Smooth muscle cell of the umbilical artery (primary cell): Measurements from ENCODE around the gene RALGPS2. TPM values are rescaled to one million over a fixed set of nuclear protein-coding genes. Genes with fewer than 3 reads are reported as not detected.

ENCODE experiments used
- total RNA-seq: library from RNA; depleted of rRNA; stranded (reverse); fragments of >200 nt; gene quantifications from 2 replicates; pipeline ENCODE4 v1.2.3, GENCODE V29; 2014

Gene RALGPS2, protein sequence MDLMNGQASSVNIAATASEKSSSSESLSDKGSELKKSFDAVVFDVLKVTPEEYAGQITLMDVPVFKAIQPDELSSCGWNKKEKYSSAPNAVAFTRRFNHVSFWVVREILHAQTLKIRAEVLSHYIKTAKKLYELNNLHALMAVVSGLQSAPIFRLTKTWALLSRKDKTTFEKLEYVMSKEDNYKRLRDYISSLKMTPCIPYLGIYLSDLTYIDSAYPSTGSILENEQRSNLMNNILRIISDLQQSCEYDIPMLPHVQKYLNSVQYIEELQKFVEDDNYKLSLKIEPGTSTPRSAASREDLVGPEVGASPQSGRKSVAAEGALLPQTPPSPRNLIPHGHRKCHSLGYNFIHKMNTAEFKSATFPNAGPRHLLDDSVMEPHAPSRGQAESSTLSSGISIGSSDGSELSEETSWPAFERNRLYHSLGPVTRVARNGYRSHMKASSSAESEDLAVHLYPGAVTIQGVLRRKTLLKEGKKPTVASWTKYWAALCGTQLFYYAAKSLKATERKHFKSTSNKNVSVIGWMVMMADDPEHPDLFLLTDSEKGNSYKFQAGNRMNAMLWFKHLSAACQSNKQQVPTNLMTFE
- 41.6 and 44.0 TPM in 2 replicates for total RNA-seq

DNA sequence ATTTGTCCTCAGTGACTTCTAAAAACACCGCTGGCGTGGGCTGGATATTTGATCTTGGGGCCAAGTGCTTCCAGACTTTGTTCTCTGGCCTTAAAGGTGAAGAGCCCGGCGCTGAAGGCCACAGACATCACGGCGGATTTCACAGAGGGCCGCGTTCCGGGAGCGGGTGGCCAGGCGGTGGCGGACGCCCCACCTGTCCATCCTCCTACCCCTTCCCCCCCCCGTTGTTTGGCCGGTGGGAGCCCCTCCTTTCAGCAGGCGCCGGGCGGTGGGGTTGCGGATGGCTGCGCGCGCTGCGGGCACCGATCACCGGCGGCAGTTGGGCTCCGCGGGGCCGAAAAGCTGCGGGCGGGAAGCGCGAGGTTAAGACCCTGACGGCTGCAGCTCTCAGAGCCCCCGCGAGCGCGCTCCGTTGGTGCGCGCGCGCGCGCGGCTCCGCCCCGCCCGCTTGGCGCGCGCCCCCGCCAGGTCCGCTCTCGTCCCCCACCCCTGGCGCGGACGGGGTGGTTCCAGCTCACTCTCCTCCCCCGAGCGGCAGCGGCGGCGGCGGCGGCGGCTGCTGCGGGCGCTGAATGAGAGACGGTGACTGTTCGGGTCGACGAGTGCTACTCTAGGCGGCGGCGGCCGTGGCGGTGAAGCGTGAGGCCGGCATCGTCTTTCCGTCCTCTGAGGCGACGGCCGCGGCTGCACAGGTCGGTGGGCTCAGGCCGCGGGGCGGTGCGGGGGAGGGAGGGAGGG, at the start of gene RALGPS2:
Gene RALGPS2 (plus strand): TSS at position 517 of the 738 bp plus-strand sequence. CDS start 51,521 bp downstream, outside the sequence.

DNA sequence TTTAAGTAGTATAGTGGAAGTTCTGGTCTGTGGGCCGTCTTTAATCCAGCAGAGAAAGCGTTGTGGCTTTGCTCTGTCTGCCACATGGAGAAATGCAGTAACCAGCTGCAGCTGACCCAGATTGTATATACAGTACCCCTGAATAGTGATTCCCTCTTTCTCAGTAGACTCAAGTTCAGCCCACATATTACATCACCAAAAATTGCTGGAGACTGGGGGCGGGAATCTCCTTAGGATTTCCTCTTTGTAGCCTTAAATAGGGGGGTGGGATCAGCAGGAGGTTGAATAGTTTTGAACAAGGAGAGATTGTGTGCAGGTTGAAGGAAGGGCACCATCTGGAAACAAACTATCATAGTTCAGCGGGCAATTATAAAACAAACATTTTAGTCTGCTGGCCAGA, 145.9 kb downstream of the RALGPS2 start, which contains the start of gene ANGPTL1:
Gene ANGPTL1 (minus strand): TSS at position 134 of the 400 bp plus-strand sequence. CDS start 5,301 bp downstream, outside the sequence.

Other genes starting within 250 kb of the RALGPS2 start
- not detected in 2 replicates for gene CLEC20A, start 228.3 kb upstream of the RALGPS2 start, total RNA-seq
- gene TEX35, start 212.1 kb upstream of the RALGPS2 start, total RNA-seq = not detected in 2 replicates
- gene ANGPTL1, start 145.8 kb downstream of the RALGPS2 start, total RNA-seq = 4.8 and 34.7 TPM in 2 replicates